ENCODE data around the gene PLA2G6. TPM values are rescaled to one million over a fixed set of nuclear protein-coding genes. Genes with fewer than 3 reads are reported as not detected.
"Not testable (repeated sequence)": the region's sequence is repeated elsewhere in the genome, so short reads cannot be mapped to it uniquely, and the experiment has no call there.

The PLA2G6 gene
- total RNA-seq, 1 donor from 2014 or later, result 15.8 TPM

GRCh38 chr22:38132794-38133193, 48.8 kb downstream of the PLA2G6 start:
- DNase-seq, result no peak

GRCh38 chr22:38132136-38132535, 49.5 kb downstream of the PLA2G6 start:
- DNase-seq, result no peak

GRCh38 chr22:38131399-38131798, 50.2 kb downstream of the PLA2G6 start:
- DNase-seq, result no peak

- no peak for DNase-seq
These were observed 51.8 kb downstream of the PLA2G6 start for GRCh38 chr22:38129856-38130255.

- DNase-seq, result no peak
These were observed 52.6 kb downstream of the PLA2G6 start for GRCh38 chr22:38129021-38129420.

GRCh38 chr22:38127869-38128268, 53.8 kb downstream of the PLA2G6 start:
- no peak for DNase-seq

GRCh38 chr22:38126928-38127668, 54.5 kb downstream of the PLA2G6 start:
- DNase-seq, result no peak

- DNase-seq, result peak; percentile 40
These were observed 55.9 kb downstream of the PLA2G6 start for GRCh38 chr22:38125751-38126201.

GRCh38 chr22:38125038-38125610, 56.5 kb downstream of the PLA2G6 start:
- no peak for DNase-seq

- no peak for DNase-seq
These were observed 57.2 kb downstream of the PLA2G6 start for GRCh38 chr22:38124236-38124974.

GRCh38 chr22:38122616-38123015, 59.0 kb downstream of the PLA2G6 start:
- DNase-seq, result no peak

- DNase-seq, result no peak
These were observed 61.1 kb downstream of the PLA2G6 start for GRCh38 chr22:38120359-38121110.

GRCh38 chr22:38118747-38119146, 62.9 kb downstream of the PLA2G6 start:
- not testable (repeated sequence) for DNase-seq

GRCh38 chr22:38118182-38118581, 63.4 kb downstream of the PLA2G6 start:
- DNase-seq, result no peak

- DNase-seq, result not testable (repeated sequence)
These were observed 64.1 kb downstream of the PLA2G6 start for GRCh38 chr22:38117556-38117955.

- no peak for DNase-seq
These were observed 66.0 kb downstream of the PLA2G6 start for GRCh38 chr22:38115423-38116205.

- peak; percentile 77 for DNase-seq
These were observed 66.9 kb downstream of the PLA2G6 start for GRCh38 chr22:38114484-38115398.

GRCh38 chr22:38112381-38112780, 69.2 kb downstream of the PLA2G6 start:
- DNase-seq, result no peak

- no peak for DNase-seq
These were observed 69.7 kb downstream of the PLA2G6 start for GRCh38 chr22:38111925-38112355.
